Suppressor macrophage (primary cell): ENCODE data around the gene ABCA4.
"Not testable (repeated sequence)": the region's sequence is repeated elsewhere in the genome, so short reads cannot be mapped to it uniquely, and the experiment has no call there.

Experiments used
- DNase-seq, 4 experiments: peaks; one replicate each; pipeline ENCODE4 v3.0.0-alpha.2; 2020 to 2022

Gene ABCA4

GRCh38 chr1:94002046-94002787 lies 118.7 kb downstream of the ABCA4 start:
- DNase-seq, result no peak

- DNase-seq, result no peak
Measured at GRCh38 chr1:94001397-94002045, 119.4 kb downstream of the ABCA4 start.

DNA sequence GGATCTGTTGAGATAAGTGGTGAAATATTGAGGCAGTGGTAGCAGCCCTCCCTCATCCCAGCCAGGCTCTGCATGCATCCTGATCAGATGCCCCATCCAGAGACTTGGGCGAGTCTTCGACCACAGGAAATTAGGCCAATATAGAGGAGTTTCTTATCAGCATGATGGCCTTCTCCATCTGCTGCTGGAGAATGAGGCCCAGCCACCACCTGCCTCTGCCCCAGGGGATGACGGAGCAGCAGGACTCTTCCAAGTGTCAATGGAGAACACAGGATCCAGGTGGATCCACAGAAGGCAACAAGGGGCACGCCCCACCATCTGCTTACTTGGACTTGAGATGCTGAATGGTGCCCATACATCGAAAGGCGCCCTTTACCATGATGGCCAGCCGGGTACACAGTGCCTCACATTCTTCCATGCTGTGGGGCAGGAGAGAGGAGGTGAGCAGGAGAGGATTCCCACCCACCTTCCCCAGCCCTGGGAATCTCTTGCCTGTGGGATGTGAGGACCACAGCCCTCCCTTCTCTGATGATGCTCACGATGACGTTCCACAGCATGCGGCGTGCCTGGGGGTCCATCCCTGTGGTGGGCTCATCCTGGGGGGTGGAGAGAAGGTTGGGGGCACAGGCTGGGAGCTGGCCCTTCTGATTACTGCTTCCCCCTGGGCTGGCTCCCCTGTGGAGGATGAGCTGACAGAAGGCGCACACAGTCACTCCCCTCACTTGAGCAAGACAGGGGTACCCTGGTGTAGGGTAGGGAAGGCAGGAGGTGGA lies 120.3 kb downstream of the ABCA4 start:
- DNase-seq, result no peak

DNA sequence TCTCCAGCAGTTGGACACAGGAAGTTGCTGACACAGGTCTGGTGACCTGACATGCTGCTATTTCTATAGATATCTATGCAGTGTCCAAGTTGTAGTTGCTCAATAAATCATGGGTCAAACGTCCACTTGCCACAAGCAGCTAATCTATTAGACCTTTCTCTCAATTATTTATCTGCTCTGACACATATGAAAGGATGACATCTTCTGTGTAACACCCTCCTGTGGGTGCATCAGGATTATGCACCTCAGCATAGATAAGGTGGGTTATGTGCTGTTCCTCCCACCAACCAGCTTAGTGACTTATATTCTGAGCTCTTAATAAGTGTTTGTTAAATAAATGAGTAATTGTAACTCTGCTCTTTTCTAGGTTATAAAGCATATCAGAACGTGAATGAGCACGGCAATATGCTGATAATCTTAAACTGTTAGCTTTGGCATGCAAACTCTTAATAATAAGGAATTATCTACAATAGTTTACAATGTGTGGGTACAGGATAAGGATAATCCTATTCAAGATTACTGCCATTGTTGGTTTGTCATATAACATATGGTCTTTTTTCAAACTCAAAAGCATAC lies 121.0 kb downstream of the ABCA4 start:
- peak in 3 of 4 experiments; percentile 31 to 43 (median 34) for DNase-seq

DNA sequence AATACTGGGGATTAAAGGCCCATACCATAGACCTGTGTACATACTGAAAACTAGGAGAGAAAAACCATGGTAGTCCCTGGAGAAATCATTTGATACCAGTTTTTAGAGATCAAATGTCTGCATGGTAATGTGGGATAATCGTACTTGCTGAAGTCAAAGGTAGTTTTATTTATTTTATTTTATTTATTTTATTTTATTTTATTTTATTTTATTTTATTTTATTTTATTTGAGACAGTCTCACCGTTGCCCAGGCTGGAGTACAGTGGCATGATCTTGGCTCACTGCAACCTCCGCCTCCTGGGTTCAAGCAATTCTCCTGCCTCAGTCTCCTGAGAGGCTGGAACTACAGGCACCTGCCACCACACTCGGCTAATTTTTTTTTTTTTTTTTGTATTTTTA lies 122.4 kb downstream of the ABCA4 start:
- not testable (repeated sequence) for DNase-seq

DNA sequence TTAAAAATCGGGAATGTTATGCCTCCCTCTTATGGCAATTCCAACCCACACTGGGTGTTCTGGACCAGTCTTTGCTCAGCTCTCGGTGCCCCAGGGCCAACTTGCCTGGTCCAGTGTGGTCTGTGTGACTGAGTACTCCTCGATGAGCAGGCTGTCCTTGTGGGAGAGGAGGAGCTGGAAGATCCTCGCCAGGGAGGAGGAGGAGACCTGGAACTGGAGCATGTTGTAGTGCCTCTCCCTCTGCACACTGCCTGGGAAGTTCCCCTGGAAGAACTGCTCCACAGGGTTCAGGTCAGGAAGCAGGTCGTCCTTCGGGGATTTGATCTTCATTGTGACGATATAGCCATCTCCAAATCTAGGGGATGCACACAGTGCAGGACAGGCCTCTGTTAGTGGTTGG lies 123.2 kb downstream of the ABCA4 start:
- no peak for DNase-seq

GRCh38 chr1:93995837-93996536 lies 125.0 kb downstream of the ABCA4 start:
- no peak for DNase-seq

- no peak for DNase-seq
Measured at GRCh38 chr1:93993731-93994130, 127.2 kb downstream of the ABCA4 start.

- no peak for DNase-seq
Measured at GRCh38 chr1:93992954-93993353, 128.0 kb downstream of the ABCA4 start.

DNA sequence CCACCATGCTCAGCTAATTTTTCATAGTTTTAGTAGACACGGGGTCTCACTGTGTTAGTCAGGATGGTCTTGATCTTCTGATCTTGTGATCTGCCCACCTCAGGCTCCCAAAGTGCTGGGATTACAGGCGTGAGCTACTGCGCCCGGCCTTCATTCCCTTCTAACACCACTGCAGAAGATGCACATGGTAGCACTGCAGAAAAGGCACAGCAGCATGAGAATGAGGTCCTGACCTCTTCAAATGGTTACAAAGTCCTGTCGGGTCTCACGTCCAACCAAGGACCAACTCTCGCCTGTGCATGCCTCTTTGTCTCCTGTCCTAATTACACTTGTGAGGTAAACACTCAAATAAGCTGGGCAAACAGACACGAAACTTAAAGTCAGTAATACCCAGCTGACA lies 128.8 kb downstream of the ABCA4 start:
- no peak for DNase-seq

- DNase-seq, result peak in 1 of 4 experiments; percentile 28
Measured at GRCh38 chr1:93991271-93991670, 129.7 kb downstream of the ABCA4 start.

DNA sequence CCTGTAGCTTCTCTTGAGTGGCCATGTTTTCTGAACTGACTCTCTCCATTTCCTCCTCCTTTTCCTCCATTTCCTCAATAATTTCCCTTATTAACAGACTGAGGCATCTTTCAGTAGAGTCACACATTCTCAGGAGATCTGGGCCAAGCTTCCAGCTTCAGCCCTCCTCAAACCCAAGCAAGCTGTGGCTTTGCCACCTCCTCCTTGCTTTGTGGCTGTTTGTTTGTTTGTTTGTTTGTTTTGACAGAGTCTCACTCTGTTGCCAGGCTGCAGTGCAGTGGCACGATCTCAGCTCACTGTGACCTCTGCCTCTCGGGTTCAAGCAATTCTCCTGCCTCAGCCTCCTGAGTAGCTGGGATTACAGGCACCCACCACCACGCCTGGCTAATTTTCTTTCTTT lies 130.5 kb downstream of the ABCA4 start:
- DNase-seq, result not testable (repeated sequence)

- peak in 1 of 4 experiments; percentile 17 for DNase-seq
Measured at GRCh38 chr1:93990010-93990409, 130.9 kb downstream of the ABCA4 start.

- DNase-seq, result no peak
Measured at GRCh38 chr1:93989601-93990000, 131.3 kb downstream of the ABCA4 start.

DNA sequence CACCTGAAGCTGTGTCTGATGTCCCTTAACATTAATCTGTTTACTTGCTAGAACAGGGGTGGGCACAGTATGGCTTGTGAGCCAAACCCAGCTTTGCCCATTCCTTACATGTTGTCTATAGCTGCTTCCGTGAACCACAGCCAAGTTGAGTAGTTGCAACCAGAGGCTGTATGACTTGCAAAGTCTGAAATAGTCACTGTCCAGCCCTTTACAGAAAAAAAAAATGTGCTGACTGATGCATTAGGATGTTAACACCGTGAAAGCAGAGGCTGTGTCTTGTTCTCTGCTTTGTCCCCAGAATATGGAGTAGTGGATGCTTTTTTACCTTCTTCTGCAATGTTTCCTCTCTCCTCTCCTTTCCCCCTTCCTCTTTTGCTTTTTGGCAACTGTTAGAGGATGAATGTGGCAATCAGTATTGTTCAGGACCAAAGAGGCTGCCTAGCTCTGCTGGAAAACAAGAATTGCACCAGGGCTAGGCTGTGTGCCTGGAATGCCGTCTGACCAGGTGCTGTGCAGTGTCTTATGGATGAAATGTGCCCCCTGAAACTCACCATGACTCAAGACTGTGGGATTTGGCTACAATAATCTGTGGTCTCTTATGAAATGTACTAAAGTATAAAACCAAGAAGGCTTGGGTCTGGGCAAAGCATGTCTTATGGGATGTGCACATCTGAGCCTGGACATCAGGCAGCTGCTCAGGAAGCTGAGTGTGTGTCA lies 132.2 kb downstream of the ABCA4 start:
- peak in 3 of 4 experiments; percentile 15 to 36 (median 27) for DNase-seq

DNA sequence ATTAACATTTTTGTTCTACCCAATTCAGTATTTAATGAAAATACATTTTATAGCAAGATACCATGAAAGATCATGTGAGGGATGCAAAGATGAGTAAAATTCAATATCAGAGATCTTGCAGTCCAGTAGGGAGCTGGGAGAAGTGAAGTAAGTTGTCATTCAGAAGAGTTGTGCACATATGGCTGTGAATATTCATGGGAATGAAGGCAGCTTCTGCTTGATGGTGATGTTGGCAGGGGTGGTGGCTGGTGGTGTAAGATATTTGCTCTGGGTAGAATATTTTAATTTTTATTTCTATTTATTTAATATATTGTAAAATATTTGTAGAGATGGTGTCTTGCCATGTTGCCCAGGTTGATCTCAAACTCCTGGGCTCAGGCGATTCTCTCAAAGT lies 139.7 kb downstream of the ABCA4 start:
- no peak for DNase-seq

- no peak for DNase-seq
Measured at GRCh38 chr1:93980320-93981273, 140.4 kb downstream of the ABCA4 start.

- no peak for DNase-seq
Measured at GRCh38 chr1:93979718-93980319, 141.1 kb downstream of the ABCA4 start.

- no peak for DNase-seq
Measured at GRCh38 chr1:93979040-93979717, 141.8 kb downstream of the ABCA4 start.

DNA sequence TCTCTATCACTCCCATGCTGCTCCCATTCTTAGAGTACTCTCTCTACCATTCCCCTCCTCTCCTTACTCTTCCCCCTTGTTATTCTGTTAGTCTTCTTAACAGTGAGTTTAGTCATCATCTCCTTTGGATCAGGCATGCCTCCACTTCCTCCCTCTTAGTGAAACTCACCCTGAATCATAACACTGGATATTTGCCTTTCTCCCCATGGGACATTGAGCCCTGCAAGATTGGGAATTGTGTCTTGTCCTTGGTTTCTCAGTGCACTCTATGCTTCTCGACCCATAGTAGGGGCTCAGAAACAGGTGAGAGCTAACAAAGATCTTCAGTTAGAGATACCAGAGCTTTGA lies 143.4 kb downstream of the ABCA4 start:
- no peak for DNase-seq
